NB4 (cell line): Measurements from ENCODE around the gene EXOC7.

Experiments
- DNase-seq: peaks from one replicate; pipeline ENCODE4 v3.0.0; 2010; ENCODE audit warnings: low read depth
- H3K4me3 ChIP-seq: one replicate; pipeline ENCODE4 v1.5.1; 2011; ENCODE audit warnings: mild to moderate bottlenecking, low read depth, low read length, moderate library complexity
- MYC ChIP-seq: IDR thresholded peaks from 2 replicates; pipeline ENCODE4 v1.6.1; 2011; ENCODE audit warnings: low read depth, low read length
- POLR2A ChIP-seq: IDR thresholded peaks from 2 replicates; pipeline ENCODE4 v1.6.1; 2011; ENCODE audit warnings: mild to moderate bottlenecking; ENCODE audit not compliant: insufficient read length; ENCODE audit errors: extremely low read depth
- TF ChIP-seq, protein P1 (sequence below): IDR thresholded peaks from 2 replicates; pipeline ENCODE4 v1.6.1; 2011; ENCODE audit warnings: low read depth, low read length
- TF ChIP-seq, protein P2 (sequence below): IDR thresholded peaks from one replicate; pipeline ENCODE4 v1.5.1; 2012; ENCODE audit warnings: low read depth, low read length

EXOC7 gene

DNA sequence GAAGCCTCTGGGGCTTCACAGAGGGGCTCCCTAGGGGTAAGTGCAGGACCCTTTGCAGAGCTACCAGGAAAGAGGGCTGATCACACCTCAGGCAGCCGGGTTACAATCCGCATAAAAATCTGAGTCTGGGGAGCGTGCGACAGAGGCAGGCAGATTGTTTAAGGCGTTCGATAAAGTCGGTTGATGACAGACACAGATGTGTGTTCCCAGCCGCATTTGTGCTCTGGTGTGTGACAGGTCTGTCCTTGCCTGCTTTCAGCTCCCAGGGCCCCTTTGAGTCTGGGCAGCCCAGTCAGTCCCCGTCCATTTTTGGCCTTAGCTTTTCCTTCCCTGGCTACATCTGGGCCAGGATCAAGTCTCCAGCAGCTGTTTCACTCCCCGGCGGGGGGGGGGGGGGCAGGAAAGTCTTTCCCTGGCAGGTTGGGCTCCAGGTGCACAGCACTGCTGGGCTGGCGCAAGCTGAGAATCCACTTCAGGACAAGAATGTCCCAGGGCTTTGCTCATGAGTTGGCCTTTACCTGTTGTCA is 25.9 kb downstream of the EXOC7 start:
- H3K4me3 ChIP-seq: no peak overlapping the region
- TF ChIP-seq, protein P1, sequence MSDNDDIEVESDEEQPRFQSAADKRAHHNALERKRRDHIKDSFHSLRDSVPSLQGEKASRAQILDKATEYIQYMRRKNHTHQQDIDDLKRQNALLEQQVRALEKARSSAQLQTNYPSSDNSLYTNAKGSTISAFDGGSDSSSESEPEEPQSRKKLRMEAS: no peak
- TF ChIP-seq MYC (no peak), POLR2A (no peak)
- TF ChIP-seq, protein P2, sequence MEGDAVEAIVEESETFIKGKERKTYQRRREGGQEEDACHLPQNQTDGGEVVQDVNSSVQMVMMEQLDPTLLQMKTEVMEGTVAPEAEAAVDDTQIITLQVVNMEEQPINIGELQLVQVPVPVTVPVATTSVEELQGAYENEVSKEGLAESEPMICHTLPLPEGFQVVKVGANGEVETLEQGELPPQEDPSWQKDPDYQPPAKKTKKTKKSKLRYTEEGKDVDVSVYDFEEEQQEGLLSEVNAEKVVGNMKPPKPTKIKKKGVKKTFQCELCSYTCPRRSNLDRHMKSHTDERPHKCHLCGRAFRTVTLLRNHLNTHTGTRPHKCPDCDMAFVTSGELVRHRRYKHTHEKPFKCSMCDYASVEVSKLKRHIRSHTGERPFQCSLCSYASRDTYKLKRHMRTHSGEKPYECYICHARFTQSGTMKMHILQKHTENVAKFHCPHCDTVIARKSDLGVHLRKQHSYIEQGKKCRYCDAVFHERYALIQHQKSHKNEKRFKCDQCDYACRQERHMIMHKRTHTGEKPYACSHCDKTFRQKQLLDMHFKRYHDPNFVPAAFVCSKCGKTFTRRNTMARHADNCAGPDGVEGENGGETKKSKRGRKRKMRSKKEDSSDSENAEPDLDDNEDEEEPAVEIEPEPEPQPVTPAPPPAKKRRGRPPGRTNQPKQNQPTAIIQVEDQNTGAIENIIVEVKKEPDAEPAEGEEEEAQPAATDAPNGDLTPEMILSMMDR: no peak
- DNase-seq: no peak

DNA sequence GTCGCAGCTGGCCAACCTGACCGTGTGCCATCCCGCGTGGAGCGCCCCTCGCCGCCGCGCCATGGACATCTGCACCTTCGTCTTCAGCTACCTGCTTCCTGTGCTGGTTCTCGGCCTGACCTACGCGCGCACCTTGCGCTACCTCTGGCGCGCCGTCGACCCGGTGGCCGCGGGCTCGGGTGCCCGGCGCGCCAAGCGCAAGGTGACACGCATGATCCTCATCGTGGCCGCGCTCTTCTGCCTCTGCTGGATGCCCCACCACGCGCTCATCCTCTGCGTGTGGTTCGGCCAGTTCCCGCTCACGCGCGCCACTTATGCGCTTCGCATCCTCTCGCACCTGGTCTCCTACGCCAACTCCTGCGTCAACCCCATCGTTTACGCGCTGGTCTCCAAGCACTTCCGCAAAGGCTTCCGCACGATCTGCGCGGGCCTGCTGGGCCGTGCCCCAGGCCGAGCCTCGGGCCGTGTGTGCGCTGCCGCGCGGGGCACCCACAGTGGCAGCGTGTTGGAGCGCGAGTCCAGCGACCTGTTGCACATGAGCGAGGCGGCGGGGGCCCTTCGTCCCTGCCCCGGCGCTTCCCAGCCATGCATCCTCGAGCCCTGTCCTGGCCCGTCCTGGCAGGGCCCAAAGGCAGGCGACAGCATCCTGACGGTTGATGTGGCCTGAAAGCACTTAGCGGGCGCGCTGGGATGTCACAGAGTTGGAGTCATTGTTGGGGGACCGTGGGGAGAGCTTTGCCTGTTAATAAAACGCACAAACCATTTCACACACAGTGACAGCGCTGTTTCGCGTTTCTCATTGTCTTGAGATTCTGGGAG is 26.6 kb downstream of the EXOC7 start:
- no peak overlapping the region for H3K4me3 ChIP-seq
- TF ChIP-seq, protein P1: no peak
- no peak for TF ChIP-seq MYC
- no peak for TF ChIP-seq POLR2A
- TF ChIP-seq, protein P2: no peak
- no peak for DNase-seq

DNA sequence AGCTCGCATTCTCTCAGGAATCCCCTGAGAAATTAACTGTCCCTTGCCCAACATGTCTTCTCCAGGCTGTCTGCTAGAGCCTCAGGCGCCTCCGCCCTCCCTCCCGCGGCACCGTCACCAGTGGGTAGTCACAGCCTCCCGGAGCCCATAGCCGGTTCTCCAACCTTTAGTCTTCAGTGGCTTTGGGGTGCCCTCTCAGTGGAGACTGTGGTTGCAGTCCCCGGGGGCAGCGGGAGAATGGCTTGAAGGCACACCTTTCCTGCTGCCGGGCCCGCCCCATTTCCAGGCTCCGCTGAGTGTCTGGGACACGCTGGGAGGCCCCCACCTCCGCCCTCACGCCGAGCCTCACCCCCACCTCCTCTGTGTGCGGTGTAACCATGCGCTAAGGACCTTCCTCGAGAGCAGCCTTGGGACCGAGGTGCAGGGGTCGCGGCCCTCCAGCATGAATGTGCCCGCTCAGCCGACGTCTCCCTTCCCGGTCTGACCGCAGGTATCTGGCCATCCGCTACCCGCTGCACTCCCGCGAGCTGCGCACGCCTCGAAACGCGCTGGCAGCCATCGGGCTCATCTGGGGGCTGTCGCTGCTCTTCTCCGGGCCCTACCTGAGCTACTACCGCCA is 27.3 kb downstream of the EXOC7 start:
- no peak overlapping the region for H3K4me3 ChIP-seq
- TF ChIP-seq, protein P2: no peak
- TF ChIP-seq POLR2A (no peak), MYC (no peak)
- TF ChIP-seq, protein P1: no peak
- no peak for DNase-seq

DNA sequence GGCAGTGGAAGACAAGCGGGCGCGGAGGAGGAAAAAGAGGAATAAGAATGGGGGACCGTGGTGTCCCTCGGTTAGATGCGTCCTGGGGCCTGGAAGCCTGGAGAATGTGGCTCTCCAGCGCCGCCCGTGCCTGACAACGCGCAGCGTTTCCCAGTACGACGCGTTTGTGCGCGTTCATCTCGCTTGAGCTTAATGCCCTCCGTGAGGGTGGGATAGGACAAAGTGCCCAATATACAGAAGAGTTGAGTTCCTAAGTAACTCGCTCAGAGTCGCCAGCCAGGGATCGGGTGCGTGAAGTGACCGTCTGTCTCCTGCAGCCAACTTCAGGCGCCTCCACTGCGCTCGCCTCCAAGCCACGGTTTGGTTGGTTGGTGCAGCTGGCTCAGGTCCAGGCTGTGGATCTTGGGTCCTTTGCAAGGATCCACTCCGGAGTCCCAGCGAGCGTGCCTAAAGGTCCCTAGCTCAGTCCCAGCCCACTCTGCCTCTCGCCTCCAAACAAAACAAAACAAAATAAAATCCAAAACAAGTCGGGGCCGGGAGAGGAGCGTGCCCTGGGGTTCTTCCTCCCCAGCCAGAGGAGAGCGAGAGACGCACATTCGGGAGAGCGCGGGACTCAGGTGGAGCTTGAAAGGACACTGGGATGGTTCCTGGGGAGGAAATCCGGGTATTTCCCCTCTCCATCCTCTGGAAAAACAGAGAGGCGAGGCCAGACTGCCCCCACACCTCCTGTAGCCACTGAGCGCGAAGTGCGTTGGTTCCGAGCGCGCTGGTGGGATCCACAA is 28.0 kb downstream of the EXOC7 start:
- TF ChIP-seq, protein P1: no peak
- TF ChIP-seq MYC: no peak
- TF ChIP-seq, protein P2: no peak
- TF ChIP-seq POLR2A: no peak
- DNase-seq: peak; percentile 35
- H3K4me3 ChIP-seq: no peak overlapping the region

DNA sequence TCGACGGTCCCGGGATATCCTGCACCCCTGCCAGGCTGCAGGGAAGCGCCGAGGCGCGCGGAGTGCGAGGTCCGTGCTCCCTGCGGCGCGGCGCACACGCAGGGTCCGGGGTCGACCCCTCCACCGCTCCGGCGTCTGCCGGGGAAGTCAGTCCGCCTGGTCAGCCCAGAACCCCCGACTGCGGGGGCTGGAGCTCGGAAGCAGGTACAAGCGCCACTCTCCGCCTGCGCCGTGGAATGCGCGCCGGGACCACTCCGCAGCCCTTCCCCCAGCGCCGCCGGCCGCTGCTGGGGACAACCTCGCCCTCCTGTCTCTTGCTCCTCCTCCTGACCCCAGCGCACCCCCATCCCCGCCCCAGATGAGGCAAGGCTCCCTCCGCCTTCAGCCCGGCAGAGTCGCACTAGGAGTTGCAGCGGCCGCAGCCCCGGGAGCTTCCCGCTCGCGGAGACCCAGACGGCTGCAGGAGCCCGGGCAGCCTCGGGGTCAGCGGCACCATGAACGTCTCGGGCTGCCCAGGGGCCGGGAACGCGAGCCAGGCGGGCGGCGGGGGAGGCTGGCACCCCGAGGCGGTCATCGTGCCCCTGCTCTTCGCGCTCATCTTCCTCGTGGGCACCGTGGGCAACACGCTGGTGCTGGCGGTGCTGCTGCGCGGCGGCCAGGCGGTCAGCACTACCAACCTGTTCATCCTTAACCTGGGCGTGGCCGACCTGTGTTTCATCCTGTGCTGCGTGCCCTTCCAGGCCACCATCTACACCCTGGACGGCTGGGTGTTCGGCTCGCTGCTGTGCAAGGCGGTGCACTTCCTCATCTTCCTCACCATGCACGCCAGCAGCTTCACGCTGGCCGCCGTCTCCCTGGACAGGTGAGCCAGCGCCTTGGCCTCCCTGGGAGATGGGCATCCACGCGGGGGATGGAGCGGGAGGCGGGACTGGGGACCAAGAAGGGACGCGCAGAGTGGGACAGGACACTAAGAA is 28.9 kb downstream of the EXOC7 start, which contains the start of gene GALR2:
Gene GALR2, plus strand, starts transcription at position 392 of the 974 bp plus-strand sequence. Its CDS starts 103 bp downstream, at position 495.
- H3K4me3 ChIP-seq: no peak within 1 kb of the TSS
- TF ChIP-seq, protein P2: no peak
- TF ChIP-seq POLR2A: no peak
- TF ChIP-seq, protein P1: no peak
- no peak for TF ChIP-seq MYC
- no peak for DNase-seq
